GM23338 (cell line): ENCODE data around the gene KLK4. TPM values are rescaled to one million over a fixed set of nuclear protein-coding genes. Genes with fewer than 3 reads are reported as not detected.

Experiments
- ATAC-seq: fragments of 200-7000 bp; cut with Tn5 transposase; 3 replicates; pipeline ENCODE4 v1.9.1; 2020
- DNase-seq: peaks from one replicate; pipeline ENCODE4 v3.0.0-alpha.2; 2015; ENCODE audit warnings: low spot score
- H2AFZ ChIP-seq: fragments of 200-600 bp; sonication (generic); 2 replicates; pipeline ENCODE4 v1.8.0; 2016; ENCODE audit warnings: antibody characterized with exemption, mild to moderate bottlenecking, moderate library complexity
- H3F3A ChIP-seq: fragments of 200-600 bp; sonication (generic); replicated peaks from 2 replicates; pipeline ENCODE4 v1.8.0; 2017; ENCODE audit warnings: antibody characterized with exemption, mixed run types, low read depth
- H3K27ac ChIP-seq: fragments of 200-600 bp; sonication (generic); 2 replicates; pipeline ENCODE4 v1.6.1; 2016; ENCODE audit warnings: low read depth
- H3K27me3 ChIP-seq: fragments of 200-600 bp; sonication (generic); 2 replicates; pipeline ENCODE4 v1.8.0; 2016; ENCODE audit warnings: mild to moderate bottlenecking, mixed run types, moderate library complexity; ENCODE audit not compliant: insufficient read depth
- H3K36me3 ChIP-seq: fragments of 200-600 bp; sonication (generic); 2 replicates; pipeline ENCODE4 v1.8.0; 2016; ENCODE audit warnings: mild to moderate bottlenecking; ENCODE audit not compliant: insufficient read depth
- H3K4me1 ChIP-seq: fragments of 200-600 bp; sonication (generic); 2 replicates; pipeline ENCODE4 v1.8.0; 2016; ENCODE audit warnings: mild to moderate bottlenecking, moderate library complexity; ENCODE audit not compliant: insufficient read depth
- H3K4me2 ChIP-seq: fragments of 200-600 bp; sonication (generic); 2 replicates; pipeline ENCODE4 v1.7.1; 2017; ENCODE audit warnings: mixed run types
- H3K4me3 ChIP-seq: fragments of 200-600 bp; sonication (generic); 2 replicates; pipeline ENCODE4 v1.6.1; 2016; ENCODE audit warnings: mixed run types
- H3K79me2 ChIP-seq: fragments of 200-600 bp; sonication (generic); replicated peaks from 2 replicates; pipeline ENCODE4 v1.8.0; 2017; ENCODE audit warnings: mild to moderate bottlenecking; ENCODE audit not compliant: insufficient read depth
- H3K9me2 ChIP-seq: fragments of 200-600 bp; sonication (generic); 2 replicates; pipeline ENCODE4 v1.8.0; 2017; ENCODE audit not compliant: insufficient read depth
- H4K20me1 ChIP-seq: fragments of 200-600 bp; sonication (generic); replicated peaks from 2 replicates; pipeline ENCODE4 v1.8.0; 2017; ENCODE audit warnings: mild to moderate bottlenecking; ENCODE audit not compliant: insufficient read depth
- H3K27ac Mint-ChIP-seq: 2 replicates; pipeline ENCODE4 v1.8.0; 2020; ENCODE audit warnings: inconsistent platforms, mild to moderate bottlenecking, moderate library complexity, mixed read lengths
- H3K27me3 Mint-ChIP-seq: 3 replicates; pipeline ENCODE4 v1.8.0; 2022; ENCODE audit warnings: low read depth, mild to moderate bottlenecking, moderate library complexity, mixed read lengths, inconsistent platforms; ENCODE audit not compliant: insufficient read depth, poor library complexity
- H3K36me3 Mint-ChIP-seq: 3 replicates; pipeline ENCODE4 v1.8.0; 2021; ENCODE audit warnings: low read depth, mild to moderate bottlenecking, inconsistent platforms, moderate library complexity, mixed read lengths
- H3K4me1 Mint-ChIP-seq: 3 replicates; pipeline ENCODE4 v1.8.0; 2020; ENCODE audit warnings: mild to moderate bottlenecking, inconsistent platforms, mixed read lengths
- H3K4me3 Mint-ChIP-seq: 3 replicates; pipeline ENCODE4 v1.8.0; 2021; ENCODE audit warnings: moderate library complexity, mild to moderate bottlenecking, inconsistent platforms, mixed read lengths
- H3K9me3 Mint-ChIP-seq: 3 replicates; pipeline ENCODE4 v1.8.0; 2020; ENCODE audit warnings: moderate library complexity, mild to moderate bottlenecking, inconsistent platforms, mixed read lengths
- CTCF ChIP-seq, 2 experiments: fragments of 200-600 bp in 1 of 2; sonication (generic) in 1 of 2; conservative IDR thresholded peaks; 2 replicates each; pipeline versions ENCODE4 v1.5.1 to v1.6.1; 2016 to 2017; ENCODE audit warnings: antibody characterized with exemption in 2 of 2, low read depth in 2 of 2, mild to moderate bottlenecking in 2 of 2, moderate library complexity in 1 of 2
- EZH2 ChIP-seq: fragments of 200-600 bp; sonication (generic); IDR thresholded peaks from one replicate; pipeline ENCODE4 v1.8.0; 2017; ENCODE audit warnings: antibody characterized with exemption, mild to moderate bottlenecking, low read depth; ENCODE audit not compliant: unreplicated experiment
- STAT1 ChIP-seq: IDR thresholded peaks from one replicate; pipeline ENCODE4 v1.6.1; 2016; ENCODE audit warnings: antibody characterized with exemption; ENCODE audit not compliant: unreplicated experiment
- ZNF462 ChIP-seq: fragments of 250-450 bp; sonication (Bioruptor Pico); IDR thresholded peaks from 2 replicates; pipeline ENCODE4 v1.5.0; 2020; ENCODE audit warnings: mild to moderate bottlenecking, moderate library complexity
- polyA plus RNA-seq: library from polyadenylated mRNA; unstranded; fragments of >200 nt; fragmentation: Nextera tagmentation; extraction: Ambion mirVana; gene quantifications from 2 replicates; pipeline ENCODE4 v1.2.1, GENCODE V29; 2016
- total RNA-seq: library from RNA; depleted of rRNA; stranded (reverse); fragments of >200 nt; shearing (Covaris generic); gene quantifications from 2 replicates; pipeline ENCODE4 v1.2.3, GENCODE V29; 2014

Gene KLK4
- total and polyA plus RNA-seq, 2 experiments from 2014 or later = 0.76 to 1.8 TPM

- TF ChIP-seq ZNF462 = no peak
- TF ChIP-seq CTCF (conservative IDR thresholded peaks at IDR 0.05; ENCODE audit: low read depth in 2 of 2) = no peak
- no peak for TF ChIP-seq STAT1
Measured at GRCh38 chr19:50873056-50873455, 38.1 kb downstream of the KLK4 start, which contains the start of gene KLK2 (continued).

GRCh38 chr19:50870417-50871089 lies 40.6 kb downstream of the KLK4 start:
- Mint-ChIP-seq H3K4me3 (no peak overlapping the region), H3K36me3 (peaks cover 12% of the 10 kb centered on the region), H3K27ac (no peak overlapping the region), H3K4me1 (no peaks in the 10 kb centered on the region), H3K9me3 (peaks cover 60% of the 10 kb centered on the region), H3K27me3 (peaks cover 3% of the 10 kb centered on the region)
- peak; percentile 60 for DNase-seq
- 0 out of 2 replicates have a peak, but pooled peaks cover 6% of the 10 kb centered on the region for H3K27me3 ChIP-seq
- no peak overlapping the region for H3K4me3 ChIP-seq
- H3K4me1 ChIP-seq = no peaks in the 10 kb centered on the region
- no peaks in the 10 kb centered on the region for H3K79me2 ChIP-seq
- peak; percentile 26; the same call in 2 of the 3 replicates for ATAC-seq
- H3K27ac ChIP-seq = no peak overlapping the region
- H2AFZ ChIP-seq = 0 out of 2 replicates have a peak overlapping the region, but pooled peaks have one; percentile 43
- no peak overlapping the region for H3K4me2 ChIP-seq
- H3K9me2 ChIP-seq = peaks cover 7% of the 10 kb centered on the region
- peak; percentile 56 to 84 for TF ChIP-seq CTCF (conservative IDR thresholded peaks at IDR 0.05; ENCODE audit: low read depth in 2 of 2)
- TF ChIP-seq EZH2 = no peak
- H4K20me1 ChIP-seq = no peaks in the 10 kb centered on the region
- H3K36me3 ChIP-seq = no peaks in the 10 kb centered on the region
- no peaks in the 10 kb centered on the region for H3F3A ChIP-seq
